ENCODE measurements around the gene MAML2. TPM values are rescaled to one million over a fixed set of nuclear protein-coding genes. Genes with fewer than 3 reads are reported as not detected.

MAML2 gene
- polyA plus RNA-seq, 1 of the 3 experiments (the other 2 are of a cell fraction), result 20.1 TPM

DNA sequence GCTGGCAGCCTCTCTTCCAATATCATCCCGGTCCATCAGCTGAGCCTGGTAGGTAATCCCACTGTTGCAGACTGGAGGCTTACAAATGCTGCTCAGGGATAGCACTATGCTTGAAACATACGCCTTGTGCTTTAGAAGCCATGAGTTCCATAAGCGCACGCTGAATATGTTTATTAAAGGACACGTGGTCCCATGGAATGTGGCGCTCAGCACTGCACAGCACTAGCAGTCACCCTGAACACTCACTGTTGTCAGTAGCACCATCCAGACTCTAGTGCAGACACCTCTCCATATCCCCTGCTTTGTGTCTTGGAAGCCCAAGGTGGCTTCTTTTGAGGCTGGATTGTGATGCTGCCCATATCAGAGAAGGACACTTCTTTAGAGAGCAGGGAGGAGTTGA is 120.9 kb downstream of the MAML2 start:
- Histone ChIP-seq H3K27ac (ENCODE audit: low read depth in 2 of 2, low read length in 1 of 2) (no peak overlapping the region), H3K36me3 (replicated peaks in 1 of 2; ENCODE audit: control insufficient read depth in 1 of 2, insufficient read depth in 2 of 2, low read length in 1 of 2) (peaks cover 0 to 6% of the 10 kb centered on the region in 2 experiments), H3K27me3 (ENCODE audit: insufficient read depth) (no peaks in the 10 kb centered on the region), H2AFZ (ENCODE audit: low read depth) (no peak overlapping the region), H3K79me2 (ENCODE audit: insufficient read depth) (peaks cover 96% of the 10 kb centered on the region), H4K20me1 (ENCODE audit: insufficient read depth) (no peaks in the 10 kb centered on the region), H3K4me2 (no peak overlapping the region), H3K9ac (no peak overlapping the region), H3K9me2 (no peaks in the 10 kb centered on the region), H3K4me1 (ENCODE audit: control insufficient read depth in 1 of 2, insufficient read depth in 2 of 2, low read depth in 1 of 2, low read length in 1 of 2) (peaks cover 10 to 40% of the 10 kb centered on the region in 2 experiments; a peak in 3 of 4 replicates), H3F3A (replicated peaks; ENCODE audit: insufficient read depth) (peaks cover 2% of the 10 kb centered on the region), H3K9me3 (no peaks in the 10 kb centered on the region), H3K4me3 (ENCODE audit: low read depth in 2 of 2, low read length in 1 of 2) (no peak overlapping the region)
- no peak for DNase-seq
- CTCF ChIA-PET, result no interaction called here
- TF ChIP-seq FOSL2 (IDR thresholded peaks at IDR 0.05; ENCODE audit: borderline replicate concordance, low read depth) (no peak), CHD2 (IDR thresholded peaks at IDR 0.05; ENCODE audit: low read length, partially characterized antibody) (no peak), YY1 (IDR thresholded peaks at IDR 0.05; ENCODE audit: low read depth) (no peak), RCOR1 (IDR thresholded peaks at IDR 0.05; ENCODE audit: low read length) (no peak), RXRA (IDR thresholded peaks at IDR 0.05; ENCODE audit: borderline replicate concordance, low read depth) (no peak), ELF1 (IDR thresholded peaks at IDR 0.05) (no peak), FOXJ3 (CRISPR knock-in tag; IDR thresholded peaks at IDR 0.05) (no peak), SMC3 (IDR thresholded peaks at IDR 0.05; ENCODE audit: low read depth, low read length) (no peak)
- TF ChIP-seq, protein P1, sequence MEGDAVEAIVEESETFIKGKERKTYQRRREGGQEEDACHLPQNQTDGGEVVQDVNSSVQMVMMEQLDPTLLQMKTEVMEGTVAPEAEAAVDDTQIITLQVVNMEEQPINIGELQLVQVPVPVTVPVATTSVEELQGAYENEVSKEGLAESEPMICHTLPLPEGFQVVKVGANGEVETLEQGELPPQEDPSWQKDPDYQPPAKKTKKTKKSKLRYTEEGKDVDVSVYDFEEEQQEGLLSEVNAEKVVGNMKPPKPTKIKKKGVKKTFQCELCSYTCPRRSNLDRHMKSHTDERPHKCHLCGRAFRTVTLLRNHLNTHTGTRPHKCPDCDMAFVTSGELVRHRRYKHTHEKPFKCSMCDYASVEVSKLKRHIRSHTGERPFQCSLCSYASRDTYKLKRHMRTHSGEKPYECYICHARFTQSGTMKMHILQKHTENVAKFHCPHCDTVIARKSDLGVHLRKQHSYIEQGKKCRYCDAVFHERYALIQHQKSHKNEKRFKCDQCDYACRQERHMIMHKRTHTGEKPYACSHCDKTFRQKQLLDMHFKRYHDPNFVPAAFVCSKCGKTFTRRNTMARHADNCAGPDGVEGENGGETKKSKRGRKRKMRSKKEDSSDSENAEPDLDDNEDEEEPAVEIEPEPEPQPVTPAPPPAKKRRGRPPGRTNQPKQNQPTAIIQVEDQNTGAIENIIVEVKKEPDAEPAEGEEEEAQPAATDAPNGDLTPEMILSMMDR (IDR thresholded peaks at IDR 0.05), result no peak
- WGBS (ENCODE audit: low lambda C conversion rate), result 97% methylated on average over 6 of the region's 6 CpGs
- POLR2A ChIA-PET, result no interaction called here

DNA sequence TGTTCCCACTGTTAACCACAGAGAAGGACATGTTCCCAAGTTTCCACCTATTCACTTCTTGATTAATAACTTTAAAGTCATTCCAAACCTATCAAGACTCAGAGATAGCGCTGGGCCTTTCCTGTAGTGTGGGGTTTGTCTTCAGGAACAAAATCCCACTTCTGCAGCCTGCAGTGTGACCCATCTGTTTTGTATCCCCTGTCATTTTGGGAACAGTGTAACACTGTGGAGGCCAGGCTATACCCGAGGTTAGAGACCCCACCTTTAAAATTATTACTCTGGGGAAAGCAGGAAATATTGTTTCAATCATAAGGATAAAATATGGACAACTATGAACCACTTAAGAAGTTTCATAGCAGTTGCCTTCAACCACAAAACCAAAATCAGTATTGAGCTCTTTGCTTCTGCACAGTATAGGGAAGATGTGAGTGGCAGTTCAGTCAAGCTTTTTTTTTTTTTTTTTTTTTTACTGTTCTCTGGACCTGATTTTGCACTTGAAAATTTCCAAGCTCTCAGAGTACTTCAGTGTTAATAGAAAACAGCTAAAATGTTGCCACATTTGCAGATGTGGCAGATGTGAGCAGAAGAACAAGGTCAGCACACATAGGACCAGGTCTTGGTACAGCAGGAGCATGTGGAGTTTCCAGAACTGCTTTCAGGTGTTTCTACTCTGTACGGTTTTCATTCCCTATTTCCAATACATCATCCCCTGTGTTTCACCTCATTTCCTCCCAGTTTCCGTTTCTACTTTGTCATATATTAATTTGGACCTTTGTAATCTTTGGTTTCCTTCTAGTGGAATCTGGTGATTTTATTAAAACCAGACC is 121.5 kb downstream of the MAML2 start:
- H3K4me2 ChIP-seq, result no peak overlapping the region
- TF ChIP-seq TCF12 (IDR thresholded peaks at IDR 0.05) (no peak), MEF2A (IDR thresholded peaks at IDR 0.05; ENCODE audit: borderline replicate concordance, low read depth) (no peak), EZH2phosphoT487 (IDR thresholded peaks at IDR 0.05; ENCODE audit: borderline replicate concordance, low read depth) (no peak)
- TF ChIP-seq, protein P2, sequence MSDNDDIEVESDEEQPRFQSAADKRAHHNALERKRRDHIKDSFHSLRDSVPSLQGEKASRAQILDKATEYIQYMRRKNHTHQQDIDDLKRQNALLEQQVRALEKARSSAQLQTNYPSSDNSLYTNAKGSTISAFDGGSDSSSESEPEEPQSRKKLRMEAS (IDR thresholded peaks at IDR 0.05; ENCODE audit: low read depth), result no peak
- TF ChIP-seq, protein P1 (IDR thresholded peaks at IDR 0.05), result no peak
- H3K4me1 ChIP-seq (ENCODE audit: control insufficient read depth in 1 of 2, insufficient read depth in 2 of 2, low read depth in 1 of 2, low read length in 1 of 2), result peaks cover 10 to 40% of the 10 kb centered on the region in 2 experiments; a peak in 3 of 4 replicates
- CTCF ChIA-PET, result no interaction called here
- no peak for DNase-seq
- H3K4me3 ChIP-seq (ENCODE audit: low read depth in 2 of 2, low read length in 1 of 2), result no peak overlapping the region
- no peaks in the 10 kb centered on the region for H3K9me2 ChIP-seq
- no peaks in the 10 kb centered on the region for H3F3A ChIP-seq (replicated peaks; ENCODE audit: insufficient read depth)
- no peak overlapping the region for H3K27ac ChIP-seq (ENCODE audit: low read depth in 2 of 2, low read length in 1 of 2)
- POLR2A ChIA-PET, result no interaction called here
- no peaks in the 10 kb centered on the region for H4K20me1 ChIP-seq (ENCODE audit: insufficient read depth)
- H3K79me2 ChIP-seq (ENCODE audit: insufficient read depth), result peaks cover 96% of the 10 kb centered on the region
- no peaks in the 10 kb centered on the region for H3K9me3 ChIP-seq
- no peaks in the 10 kb centered on the region for H3K27me3 ChIP-seq (ENCODE audit: insufficient read depth)
- H3K36me3 ChIP-seq (replicated peaks in 1 of 2; ENCODE audit: control insufficient read depth in 1 of 2, insufficient read depth in 2 of 2, low read length in 1 of 2), result peaks cover 0 to 6% of the 10 kb centered on the region in 2 experiments
- H3K9ac ChIP-seq, result no peak overlapping the region
- 75% methylated on average over 4 of the region's 4 CpGs for WGBS (ENCODE audit: low lambda C conversion rate)
- H2AFZ ChIP-seq (ENCODE audit: low read depth), result no peak overlapping the region

Data from SK-N-SH (cell line).